Activated CD8-positive, alpha-beta memory T cell treated with anti-CD3 and anti-CD28 coated beads, Interleukin-2, amount 50 U/mL, for 48 hours (primary cell): Measurements from ENCODE around the gene TBL1XR1.
"Not testable (repeated sequence)": the region's sequence is repeated elsewhere in the genome, so short reads cannot be mapped to it uniquely, and the experiment has no call there.

Experiments used
- DNase-seq: peaks from one replicate; pipeline ENCODE4 v3.0.0-alpha.2; 2020

The TBL1XR1 gene

DNA sequence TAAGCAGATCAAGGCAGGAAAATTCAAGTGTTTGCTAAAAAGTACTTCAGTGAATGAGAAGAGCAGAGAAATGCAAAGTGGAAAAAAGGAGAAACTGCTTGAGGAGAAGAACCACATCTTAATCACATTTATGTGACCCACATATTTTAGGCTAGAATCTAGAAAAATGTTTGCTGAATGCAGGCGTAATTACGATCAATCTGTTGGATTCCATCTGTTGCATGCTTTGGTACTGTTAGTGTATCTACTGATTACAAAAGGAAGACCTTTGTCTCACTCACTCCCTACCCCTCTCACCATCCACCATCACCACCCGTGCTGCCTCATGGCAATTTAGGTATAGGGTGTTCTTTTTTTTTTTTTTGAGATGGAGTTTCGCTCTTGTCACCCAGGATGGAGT is 9.7 kb upstream of the TBL1XR1 start:
- no peak for DNase-seq

DNA sequence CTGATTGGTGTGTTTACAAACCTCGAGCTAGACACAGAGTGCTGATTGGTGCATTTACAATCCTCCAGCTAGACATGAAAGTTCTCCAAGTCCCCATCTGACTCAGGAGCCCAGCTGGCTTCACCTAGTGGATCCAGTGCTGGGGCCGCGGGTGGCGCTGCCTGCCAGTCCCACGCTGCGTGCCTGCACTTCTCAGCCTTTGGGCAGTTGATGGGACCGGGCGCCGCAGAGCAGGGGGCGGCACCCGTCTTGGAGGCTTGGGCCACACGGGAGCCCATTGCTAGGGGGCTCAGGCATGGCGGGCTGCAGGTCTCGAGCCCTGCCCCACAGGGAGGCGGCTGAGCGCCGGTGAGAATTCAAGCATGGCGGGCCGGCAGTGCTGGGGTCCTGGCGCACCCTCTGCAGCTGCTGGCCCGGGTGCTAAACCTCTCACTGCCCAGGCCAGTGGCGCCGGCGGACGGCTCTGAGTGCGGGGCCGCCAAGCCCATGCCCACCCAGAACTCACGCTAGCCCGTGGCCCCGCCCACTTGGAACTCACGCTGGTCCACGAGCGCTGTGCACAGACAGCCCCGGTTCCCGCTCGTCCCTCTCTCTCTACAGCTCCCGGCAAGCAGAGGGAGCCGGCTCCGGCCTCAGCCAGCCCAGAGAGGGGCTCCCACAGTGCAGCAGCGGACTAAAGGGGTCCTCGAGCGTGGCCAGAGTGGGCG is 6.6 kb upstream of the TBL1XR1 start:
- peak; percentile 32 for DNase-seq

DNA sequence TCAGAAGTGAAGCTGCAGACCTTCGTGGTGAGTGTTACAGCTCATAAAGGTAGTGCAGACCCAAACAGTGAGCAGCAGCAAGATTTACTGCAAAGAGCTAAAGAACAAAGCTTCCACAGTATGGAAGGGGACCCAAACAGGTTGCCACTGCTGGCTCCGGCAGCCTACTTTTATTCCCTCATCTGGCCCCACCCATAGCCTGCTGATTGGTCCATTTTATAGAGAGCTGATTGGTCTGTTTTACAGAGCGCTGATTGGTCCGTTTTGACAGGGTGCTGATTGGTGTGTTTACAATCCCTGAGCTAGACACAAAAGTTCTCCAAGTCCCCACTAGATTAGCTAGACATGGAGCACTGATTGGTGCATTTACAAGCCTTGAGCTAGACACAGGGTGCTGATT is 5.7 kb upstream of the TBL1XR1 start:
- not testable (repeated sequence) for DNase-seq

- DNase-seq: no peak
These were observed 4.6 kb upstream of the TBL1XR1 start for GRCh38 chr3:177201700-177202397.

DNA sequence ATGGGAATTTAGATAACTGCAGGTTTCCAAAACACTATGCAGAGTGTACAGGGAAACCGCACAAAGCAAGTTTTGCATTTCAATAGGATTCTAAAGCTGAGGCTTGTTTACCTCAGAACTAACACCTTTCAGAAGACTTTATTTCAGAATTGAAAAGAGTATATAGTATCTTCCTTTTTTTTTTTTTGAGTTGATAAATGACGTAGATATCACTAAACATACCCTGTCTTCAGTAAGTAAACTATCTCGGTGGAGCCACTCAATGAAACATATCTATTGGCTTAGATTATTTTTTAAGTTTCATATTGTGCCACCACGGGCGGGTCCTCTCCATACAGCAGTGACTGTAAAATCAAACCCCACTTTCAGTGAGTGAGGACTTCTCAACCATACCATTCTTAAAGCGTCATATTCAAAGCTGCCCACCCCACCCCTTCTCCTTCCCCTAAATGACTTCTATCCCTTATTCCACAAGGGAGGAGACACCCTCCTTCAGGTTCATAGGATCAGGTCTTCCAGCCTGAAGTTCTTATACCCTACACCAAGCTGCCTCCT is 2.0 kb upstream of the TBL1XR1 start:
- DNase-seq: peak; percentile 50

- peak; percentile 79 for DNase-seq
These were observed 612 bp upstream of the TBL1XR1 start for GRCh38 chr3:177197727-177198460.

DNA sequence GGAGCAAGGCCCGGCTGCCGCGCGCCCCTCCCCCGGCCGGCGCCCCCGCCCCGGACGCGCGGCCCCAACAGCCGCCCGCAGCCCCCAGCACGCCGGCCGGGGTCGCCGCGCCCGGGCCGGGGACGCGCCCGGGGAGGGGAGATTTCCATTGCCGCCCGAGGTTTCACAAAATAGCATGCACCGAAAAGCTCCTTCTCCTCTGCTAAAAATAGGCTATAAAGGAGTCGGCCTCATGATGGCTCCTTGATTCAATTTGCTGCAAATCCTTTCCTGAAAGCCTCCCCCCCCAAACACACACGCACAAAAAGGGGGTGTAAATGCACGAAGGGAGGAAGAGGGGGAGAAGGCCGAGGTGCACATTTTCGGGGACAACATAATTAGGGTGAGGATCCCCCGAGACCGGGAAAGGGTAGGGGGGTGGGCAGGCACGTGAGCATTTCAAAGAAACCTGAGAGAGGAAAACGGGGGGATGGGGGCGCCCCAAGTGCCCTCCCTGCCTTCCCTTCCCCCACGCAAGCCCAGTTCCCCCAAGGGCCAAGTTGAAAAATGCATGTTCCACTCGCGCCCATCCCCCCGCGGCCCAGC is 734 bp downstream of the TBL1XR1 start:
- peak; percentile 77 for DNase-seq

GRCh38 chr3:177196008-177196455 is 1.2 kb downstream of the TBL1XR1 start:
- DNase-seq: no peak

GRCh38 chr3:177195242-177195991 is 1.9 kb downstream of the TBL1XR1 start:
- DNase-seq: peak; percentile 51

DNA sequence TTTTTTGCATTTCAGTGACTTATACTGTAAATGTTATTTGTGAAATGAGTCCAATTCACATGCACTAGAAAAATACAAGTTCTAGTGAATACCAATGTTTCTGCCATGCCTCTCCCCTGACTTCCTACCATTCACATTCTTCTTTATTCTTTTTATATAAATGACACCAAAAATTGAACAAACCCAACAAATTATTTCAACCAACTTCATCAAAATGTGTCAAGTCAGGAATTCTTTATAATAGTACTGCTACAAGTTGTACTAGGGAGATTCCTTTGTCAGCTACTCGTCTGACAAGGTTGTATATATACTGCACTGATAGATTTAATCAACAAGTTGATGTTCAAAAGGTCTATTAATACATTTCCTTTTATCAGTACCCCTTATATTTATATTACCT is 3.0 kb downstream of the TBL1XR1 start:
- DNase-seq: no peak

- peak; percentile 22 for DNase-seq
These were observed 3.5 kb downstream of the TBL1XR1 start for GRCh38 chr3:177193688-177194268.

DNA sequence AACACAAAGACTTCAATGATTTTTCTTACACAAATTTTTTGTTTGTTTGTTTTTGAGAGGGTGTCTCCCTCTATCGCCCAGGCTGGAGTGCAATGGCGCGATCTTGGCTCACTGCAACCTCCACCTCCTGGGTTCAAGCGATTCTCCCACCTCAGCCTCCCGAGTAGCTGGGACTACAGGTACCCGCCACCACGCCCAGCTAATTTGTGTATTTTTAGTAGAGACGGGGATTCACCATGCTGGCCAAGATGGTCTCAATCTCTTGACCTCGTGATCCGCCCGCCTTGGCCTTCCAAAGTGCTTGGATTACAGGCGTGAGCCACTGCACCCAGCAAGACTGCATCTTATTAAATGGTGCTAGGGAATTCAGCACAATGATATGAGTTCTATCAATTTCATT is 4.0 kb downstream of the TBL1XR1 start:
- DNase-seq: peak; percentile 48

DNA sequence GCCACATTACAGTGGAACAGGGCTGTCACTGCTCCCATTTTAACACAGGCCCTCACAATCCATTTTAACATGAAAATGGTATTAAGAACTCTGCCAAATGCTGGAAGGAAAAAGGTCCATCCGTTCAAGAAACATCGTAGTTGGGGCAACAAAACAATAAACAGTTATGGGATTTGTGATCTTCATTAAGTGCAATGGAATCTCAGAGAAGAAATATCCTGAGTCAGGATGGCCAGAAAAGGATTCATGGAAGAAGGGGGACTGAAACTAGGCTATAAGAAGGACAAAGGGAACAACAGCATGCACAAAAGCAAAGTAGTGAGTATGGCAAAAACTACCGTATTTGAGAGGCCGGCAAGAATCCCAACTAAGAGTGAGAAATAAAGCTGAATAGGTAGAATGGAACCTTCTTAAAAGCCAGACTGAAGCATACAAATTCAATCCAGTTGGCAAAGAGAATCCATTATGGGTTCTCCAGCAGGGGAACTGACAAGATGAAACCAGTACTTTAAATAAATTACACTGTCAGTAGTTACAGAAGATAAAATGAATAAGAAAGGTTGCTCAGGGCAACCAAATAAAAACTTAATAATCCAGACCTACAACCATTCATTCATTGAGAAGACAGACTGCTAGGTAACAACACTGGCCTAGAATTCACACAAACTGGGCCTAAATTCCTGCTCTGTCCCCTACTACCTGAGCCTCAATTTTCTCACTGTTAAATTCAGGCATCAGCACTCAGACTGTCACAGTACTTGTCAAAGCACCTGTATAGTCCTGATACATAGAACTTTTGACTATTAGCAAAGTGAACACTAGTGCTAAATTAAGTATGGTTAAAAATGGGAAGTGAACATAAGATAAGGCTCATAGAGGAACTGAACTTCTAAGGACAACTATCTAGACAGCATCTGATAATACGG is 6.3 kb downstream of the TBL1XR1 start:
- no peak for DNase-seq

DNA sequence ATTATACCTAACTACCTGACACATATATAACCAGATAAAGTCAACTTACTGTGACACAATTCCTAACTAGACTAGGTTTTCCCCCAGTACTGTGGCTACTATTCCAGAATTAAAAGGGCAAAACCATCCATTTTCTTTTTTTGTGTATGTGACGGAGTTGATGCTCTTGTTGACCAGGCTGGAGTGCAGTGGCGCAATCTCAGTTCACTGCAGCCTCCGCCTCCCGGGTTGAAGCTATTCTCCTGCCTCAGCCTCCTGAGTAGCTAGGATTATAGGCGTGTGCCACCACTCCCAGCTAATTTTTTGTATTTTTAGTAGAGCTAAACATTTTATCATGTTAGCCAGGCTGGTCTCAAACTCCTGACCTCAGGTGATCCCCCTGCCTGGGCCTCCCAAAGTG is 7.1 kb downstream of the TBL1XR1 start:
- not testable (repeated sequence) for DNase-seq

- DNase-seq: not testable (repeated sequence)
These were observed 9.0 kb downstream of the TBL1XR1 start for GRCh38 chr3:177188325-177188724.

- DNase-seq: no peak
These were observed 11.0 kb downstream of the TBL1XR1 start for GRCh38 chr3:177186306-177186705.

GRCh38 chr3:177185035-177185574 is 12.2 kb downstream of the TBL1XR1 start:
- no peak for DNase-seq

GRCh38 chr3:177184602-177185001 is 12.7 kb downstream of the TBL1XR1 start:
- DNase-seq: not testable (repeated sequence)

- no peak for DNase-seq
These were observed 14.9 kb downstream of the TBL1XR1 start for GRCh38 chr3:177182352-177182751.

DNA sequence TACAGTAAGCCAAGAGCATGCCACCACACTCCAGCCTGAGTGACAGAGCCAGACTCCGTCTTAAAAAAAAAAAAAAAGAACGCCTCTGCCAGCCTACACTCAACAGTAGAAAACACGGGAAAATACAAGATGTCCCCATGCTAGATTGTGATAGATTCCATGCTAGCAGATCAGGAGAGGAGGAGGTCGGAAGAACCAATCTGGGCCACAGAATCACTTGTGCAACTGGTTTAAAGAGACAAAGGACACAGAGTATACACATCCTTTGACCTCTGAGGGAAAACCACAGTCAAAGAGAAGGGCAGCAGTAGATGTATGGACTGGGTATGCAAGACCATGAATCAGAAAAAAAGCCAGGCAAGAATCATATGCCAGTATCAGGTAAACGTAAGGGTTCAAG is 15.9 kb downstream of the TBL1XR1 start:
- no peak for DNase-seq
